Measurements from ENCODE around the gene DENND1A. TPM values are rescaled to one million over a fixed set of nuclear protein-coding genes. Genes with fewer than 3 reads are reported as not detected.
"Not testable (repeated sequence)": the region's sequence is repeated elsewhere in the genome, so short reads cannot be mapped to it uniquely, and the experiment has no call there.

DENND1A gene
- total RNA-seq, 2 donors from 2014 or later: 19.3 to 22.8 TPM

DNA sequence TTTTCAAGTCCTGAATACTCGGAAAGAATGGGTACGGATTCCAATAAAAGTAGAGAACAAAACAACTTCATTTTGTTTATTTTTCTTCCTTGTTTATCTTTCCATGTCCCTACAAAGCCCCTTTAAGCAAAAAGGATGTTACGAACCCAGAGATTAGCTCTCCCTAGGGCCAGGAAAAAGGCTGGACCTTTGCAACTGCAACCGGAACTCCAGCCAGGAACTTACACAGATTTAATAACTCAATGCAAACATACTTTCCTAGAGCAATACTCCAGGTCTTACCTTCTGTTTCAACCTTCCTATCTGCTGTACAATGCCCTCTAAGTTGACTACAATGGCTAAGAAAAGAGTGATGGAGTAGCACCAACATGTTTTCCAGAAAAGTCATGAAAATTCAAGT is 7.0 kb downstream of the DENND1A start:
- Mint-ChIP-seq H3K36me3 (ENCODE audit: low read depth) (peaks cover 7% of the 10 kb centered on the region), H3K27me3 (no peaks in the 10 kb centered on the region), H3K9me3 (no peaks in the 10 kb centered on the region), H3K4me1 (peaks cover 27% of the 10 kb centered on the region), H3K27ac (no peak overlapping the region), H3K4me3 (no peak overlapping the region)
- no peak for ATAC-seq (replicated peaks)

DNA sequence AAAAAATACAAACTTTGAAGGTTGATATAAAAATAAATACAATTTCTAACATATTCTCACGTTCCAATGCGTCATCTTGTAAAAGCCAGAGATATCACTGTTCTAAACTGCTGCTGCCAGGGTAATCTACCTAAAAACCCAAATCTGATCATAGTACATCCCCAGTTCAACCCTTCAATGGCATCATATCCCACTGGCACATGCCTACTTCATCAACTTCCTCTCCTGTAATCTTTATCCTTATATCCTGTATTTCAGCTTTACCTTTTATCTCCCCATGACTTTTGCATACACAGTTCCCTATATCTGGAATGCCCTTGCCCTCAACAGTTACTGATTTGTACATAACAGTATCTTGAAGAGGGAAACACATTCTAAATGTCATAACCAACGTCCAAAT is 7.5 kb downstream of the DENND1A start:
- no peak overlapping the region for H3K4me3 Mint-ChIP-seq
- H3K27me3 Mint-ChIP-seq: no peaks in the 10 kb centered on the region
- H3K9me3 Mint-ChIP-seq: no peaks in the 10 kb centered on the region
- no peak overlapping the region for H3K27ac Mint-ChIP-seq
- no peak for ATAC-seq (replicated peaks)
- peaks cover 22% of the 10 kb centered on the region for H3K4me1 Mint-ChIP-seq
- peaks cover 3% of the 10 kb centered on the region for H3K36me3 Mint-ChIP-seq (ENCODE audit: low read depth)

DNA sequence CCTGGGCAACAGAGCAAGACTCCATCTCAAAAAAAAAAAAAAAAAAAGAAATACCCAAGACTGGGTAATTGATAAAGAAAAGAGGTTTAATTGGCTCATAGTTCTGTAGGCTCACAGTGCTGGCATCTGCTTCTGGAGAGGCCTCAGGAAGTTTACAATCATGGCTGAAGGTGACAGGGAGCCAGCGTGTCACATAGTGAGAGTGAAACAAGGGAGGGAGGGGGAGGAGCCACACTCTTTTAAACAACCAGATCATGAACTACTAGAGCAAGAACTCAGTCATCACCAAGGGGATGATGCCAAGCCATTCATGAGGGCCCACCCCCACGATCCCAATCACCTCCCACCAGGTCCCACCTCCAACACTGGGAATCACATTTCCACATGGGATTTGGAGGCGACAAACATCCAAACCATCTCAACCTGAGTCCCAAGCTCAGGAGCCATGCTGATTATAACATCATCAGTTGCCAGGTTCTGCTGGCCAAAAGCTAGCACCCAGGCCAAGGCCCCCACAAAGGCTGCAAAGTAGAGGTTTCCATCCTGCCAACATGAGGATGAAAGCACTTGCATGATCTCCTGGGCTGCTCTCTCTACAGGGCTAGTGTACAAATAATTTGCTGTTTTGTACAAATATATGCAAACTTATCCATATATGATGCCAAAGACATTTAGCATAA is 15.3 kb downstream of the DENND1A start:
- no peak overlapping the region for H3K4me3 Mint-ChIP-seq
- no peaks in the 10 kb centered on the region for H3K27me3 Mint-ChIP-seq
- no peak overlapping the region for H3K27ac Mint-ChIP-seq
- no peaks in the 10 kb centered on the region for H3K9me3 Mint-ChIP-seq
- peaks cover 9% of the 10 kb centered on the region for H3K36me3 Mint-ChIP-seq (ENCODE audit: low read depth)
- peak; percentile 89 for ATAC-seq (replicated peaks)
- H3K4me1 Mint-ChIP-seq: no peaks in the 10 kb centered on the region

DNA sequence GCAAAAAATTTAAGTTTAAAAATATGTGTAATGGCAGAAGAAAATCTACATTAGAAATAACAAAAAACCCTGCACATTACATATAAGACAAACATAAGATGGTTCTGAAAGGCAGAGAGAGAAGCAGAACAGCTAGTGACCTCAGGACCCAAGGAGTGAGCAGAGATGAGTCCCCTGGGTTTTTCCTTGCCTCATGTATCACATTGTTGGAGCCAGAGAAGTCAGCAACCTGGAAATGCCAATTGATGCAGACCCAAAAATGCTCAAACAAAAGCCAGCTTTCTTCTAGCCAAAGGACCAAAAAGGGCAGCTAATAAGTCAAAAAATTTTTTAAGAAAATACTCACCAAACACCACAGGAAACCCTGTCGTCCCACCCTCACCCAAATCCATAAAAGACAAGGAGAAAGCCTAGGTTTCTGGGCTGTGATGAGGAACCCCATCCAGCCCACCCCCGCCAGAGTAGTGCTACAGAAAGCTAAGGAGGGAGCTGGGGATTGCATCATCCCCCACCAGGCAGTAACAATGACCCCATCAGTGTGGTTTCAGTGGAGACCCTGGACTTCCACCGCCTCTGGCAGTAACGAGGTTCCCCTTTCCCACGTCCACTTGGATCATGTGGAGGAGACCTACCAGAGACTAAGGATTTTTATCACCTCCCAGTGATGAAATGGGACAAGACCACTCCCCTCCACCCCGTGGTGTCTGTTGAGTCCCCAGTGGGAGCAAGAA is 17.6 kb downstream of the DENND1A start:
- Mint-ChIP-seq H3K4me3 (no peak overlapping the region), H3K36me3 (ENCODE audit: low read depth) (peaks cover 9% of the 10 kb centered on the region), H3K27ac (no peak overlapping the region), H3K4me1 (no peaks in the 10 kb centered on the region), H3K27me3 (no peaks in the 10 kb centered on the region), H3K9me3 (no peaks in the 10 kb centered on the region)
- ATAC-seq (replicated peaks): no peak

DNA sequence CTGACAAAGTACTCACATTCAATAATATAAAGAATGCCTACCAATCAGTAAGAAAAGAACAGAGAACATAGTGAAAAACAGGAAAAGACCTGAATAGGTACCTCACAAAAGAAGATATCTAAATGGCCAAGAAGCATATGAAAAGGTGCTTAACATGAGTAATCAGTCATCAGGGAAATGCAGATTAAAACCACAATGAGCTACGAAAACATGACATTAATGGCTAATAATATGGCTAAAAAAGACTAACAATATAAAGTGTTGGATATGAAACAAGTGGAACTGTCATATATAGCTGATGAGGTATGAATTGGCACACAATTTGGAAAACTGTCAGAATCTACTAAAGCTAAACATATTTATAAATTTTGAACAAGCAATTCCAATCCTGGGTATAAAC is 18.9 kb downstream of the DENND1A start:
- no peaks in the 10 kb centered on the region for H3K4me1 Mint-ChIP-seq
- H3K27ac Mint-ChIP-seq: no peak overlapping the region
- H3K9me3 Mint-ChIP-seq: no peaks in the 10 kb centered on the region
- peaks cover 9% of the 10 kb centered on the region for H3K36me3 Mint-ChIP-seq (ENCODE audit: low read depth)
- H3K4me3 Mint-ChIP-seq: no peak overlapping the region
- no peak for ATAC-seq (replicated peaks)
- no peaks in the 10 kb centered on the region for H3K27me3 Mint-ChIP-seq

DNA sequence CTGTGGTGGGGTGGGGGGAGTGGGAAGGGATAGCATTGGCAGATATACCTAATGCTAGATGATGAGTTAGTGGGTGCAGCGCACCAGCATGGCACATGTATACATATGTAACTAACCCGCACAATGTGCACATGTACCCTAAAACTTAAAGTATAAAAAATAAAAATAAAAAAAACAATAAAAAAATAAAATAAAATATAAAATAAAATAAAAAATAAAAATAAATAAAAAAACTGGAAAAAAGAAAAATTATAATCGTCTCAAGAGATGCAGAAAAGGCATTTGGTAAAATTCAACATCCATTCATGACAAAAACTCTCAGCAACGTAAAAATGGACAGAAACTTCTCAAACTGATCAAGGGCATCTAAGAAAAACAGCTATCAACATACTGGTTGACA is 20.7 kb downstream of the DENND1A start:
- H3K27me3 Mint-ChIP-seq; H3K27ac Mint-ChIP-seq; H3K9me3 Mint-ChIP-seq; H3K4me1 Mint-ChIP-seq; ATAC-seq (replicated peaks); H3K36me3 Mint-ChIP-seq (ENCODE audit: low read depth); H3K4me3 Mint-ChIP-seq: not testable (repeated sequence)

DNA sequence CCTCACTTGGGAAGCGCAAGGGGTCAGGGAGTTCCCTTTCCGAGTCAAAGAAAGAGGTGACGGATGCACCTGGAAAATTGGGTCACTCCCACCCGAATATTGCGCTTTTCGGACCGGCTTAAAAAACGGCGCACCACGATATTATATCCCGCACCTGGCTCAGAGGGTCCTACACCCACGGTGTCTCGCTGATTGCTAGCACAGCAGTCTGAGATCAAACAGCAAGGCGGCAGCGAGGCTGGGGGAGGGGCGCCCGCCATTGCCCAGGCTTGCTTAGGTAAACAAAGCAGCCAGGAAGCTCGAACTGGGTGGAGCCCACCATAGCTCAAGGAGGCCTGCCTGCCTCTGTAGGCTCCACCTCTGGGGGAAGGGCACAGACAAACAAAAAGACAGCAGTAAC is 26.4 kb downstream of the DENND1A start:
- ATAC-seq (replicated peaks); H3K4me3 Mint-ChIP-seq; H3K27ac Mint-ChIP-seq; H3K4me1 Mint-ChIP-seq; H3K27me3 Mint-ChIP-seq; H3K9me3 Mint-ChIP-seq: not testable (repeated sequence)
- H3K36me3 Mint-ChIP-seq (ENCODE audit: low read depth): peaks cover 19% of the 10 kb centered on the region

DNA sequence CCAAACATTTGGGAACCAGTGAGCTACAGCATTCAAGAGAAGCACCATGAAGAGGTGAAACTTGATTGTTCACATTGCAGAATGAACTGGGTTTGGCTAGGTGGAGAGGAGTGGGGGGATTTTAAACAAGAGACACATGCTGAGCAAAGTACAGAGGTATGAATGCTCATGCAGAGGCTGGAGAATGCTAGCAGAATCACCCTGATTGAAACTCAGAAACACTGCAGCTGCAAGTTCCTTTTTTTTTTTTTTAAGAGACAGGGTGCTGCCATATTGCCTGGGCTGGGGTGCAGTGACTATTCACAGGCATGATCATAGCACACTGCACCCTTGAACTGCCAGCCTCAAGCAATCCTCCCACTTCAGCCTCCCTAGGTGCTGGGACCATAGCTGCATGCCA is 35.1 kb downstream of the DENND1A start:
- H3K36me3 Mint-ChIP-seq (ENCODE audit: low read depth): no peaks in the 10 kb centered on the region
- H3K4me1 Mint-ChIP-seq: peaks cover 21% of the 10 kb centered on the region
- no peaks in the 10 kb centered on the region for H3K9me3 Mint-ChIP-seq
- H3K27me3 Mint-ChIP-seq: no peaks in the 10 kb centered on the region
- no peak overlapping the region for H3K27ac Mint-ChIP-seq
- ATAC-seq (replicated peaks): no peak
- H3K4me3 Mint-ChIP-seq: no peak overlapping the region

DNA sequence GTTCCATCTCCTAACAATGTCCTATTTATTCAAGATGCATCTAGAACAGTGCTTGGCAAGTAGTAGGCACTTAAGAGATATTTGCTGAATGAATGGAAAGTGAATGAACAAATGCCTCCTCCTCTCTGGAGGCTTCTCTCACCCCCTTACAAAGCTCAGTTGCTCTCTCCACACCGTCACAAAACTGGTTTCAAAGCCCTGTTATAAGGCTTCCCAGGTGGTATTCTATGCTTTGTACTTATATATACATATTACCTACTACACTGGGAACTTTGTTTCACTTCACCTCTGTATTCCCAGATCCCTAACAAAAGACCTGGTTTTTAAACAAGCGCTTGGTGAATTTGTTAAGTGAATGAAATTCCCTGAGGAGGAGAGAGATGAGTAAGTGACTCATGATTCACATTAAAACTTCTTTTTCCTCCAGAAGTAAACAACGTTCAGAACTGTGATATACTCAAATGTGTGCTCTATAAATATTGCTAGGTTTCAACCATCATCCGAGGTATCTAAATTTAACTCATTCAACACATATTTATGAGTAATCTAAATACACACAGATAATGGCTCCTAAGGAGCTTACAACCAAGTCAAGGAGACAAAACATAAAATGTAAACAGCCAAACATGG is 36.0 kb downstream of the DENND1A start:
- H3K36me3 Mint-ChIP-seq (ENCODE audit: low read depth): no peaks in the 10 kb centered on the region
- no peaks in the 10 kb centered on the region for H3K27me3 Mint-ChIP-seq
- H3K4me3 Mint-ChIP-seq: no peak overlapping the region
- H3K4me1 Mint-ChIP-seq: peaks cover 18% of the 10 kb centered on the region
- H3K9me3 Mint-ChIP-seq: no peaks in the 10 kb centered on the region
- ATAC-seq (replicated peaks): peak; percentile 40
- H3K27ac Mint-ChIP-seq: no peak overlapping the region

DNA sequence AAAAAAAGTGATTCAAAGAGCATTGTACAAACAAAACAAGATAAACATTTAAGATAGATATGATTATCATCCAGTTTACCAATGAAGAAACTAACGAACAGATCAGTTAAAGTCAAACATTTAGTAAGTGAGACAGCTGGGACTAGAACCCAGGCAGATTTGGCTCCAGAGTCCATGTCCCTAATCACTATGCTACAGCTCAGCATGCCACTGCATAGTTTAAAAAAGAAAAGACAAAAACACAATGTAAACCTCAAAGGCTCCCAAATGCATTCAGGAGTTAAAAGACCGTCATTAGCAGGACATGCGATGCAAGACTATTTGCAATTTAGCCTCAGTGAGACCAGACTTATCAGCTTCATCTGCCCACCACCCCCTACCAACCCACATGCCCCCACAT is 36.8 kb downstream of the DENND1A start:
- Mint-ChIP-seq H3K4me3 (no peak overlapping the region), H3K27ac (no peak overlapping the region), H3K36me3 (ENCODE audit: low read depth) (no peaks in the 10 kb centered on the region), H3K4me1 (peaks cover 11% of the 10 kb centered on the region), H3K27me3 (no peaks in the 10 kb centered on the region), H3K9me3 (no peaks in the 10 kb centered on the region)
- no peak for ATAC-seq (replicated peaks)

DNA sequence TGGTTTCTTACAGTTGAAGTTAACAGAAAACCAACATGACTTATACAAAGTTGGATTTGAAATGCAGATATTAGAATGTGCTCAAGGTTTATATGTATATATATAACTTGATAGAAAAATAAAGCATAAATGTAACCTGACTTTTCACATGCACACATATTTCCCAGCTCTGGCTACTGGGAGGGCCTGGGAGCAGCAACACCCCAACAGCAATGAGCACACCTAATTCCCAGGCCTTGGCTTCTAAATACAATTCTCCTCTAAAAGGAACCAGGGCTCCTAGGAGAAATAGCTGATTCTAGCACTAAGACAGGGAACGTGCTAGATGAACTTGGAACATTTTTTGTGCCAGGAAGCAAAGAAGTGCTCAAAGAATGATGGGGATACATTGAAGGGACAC is 42.1 kb downstream of the DENND1A start:
- ATAC-seq (replicated peaks): no peak
- Mint-ChIP-seq H3K4me3 (no peak overlapping the region), H3K27ac (no peak overlapping the region), H3K4me1 (peaks cover 4% of the 10 kb centered on the region), H3K9me3 (no peaks in the 10 kb centered on the region), H3K36me3 (ENCODE audit: low read depth) (no peaks in the 10 kb centered on the region), H3K27me3 (no peaks in the 10 kb centered on the region)

DNA sequence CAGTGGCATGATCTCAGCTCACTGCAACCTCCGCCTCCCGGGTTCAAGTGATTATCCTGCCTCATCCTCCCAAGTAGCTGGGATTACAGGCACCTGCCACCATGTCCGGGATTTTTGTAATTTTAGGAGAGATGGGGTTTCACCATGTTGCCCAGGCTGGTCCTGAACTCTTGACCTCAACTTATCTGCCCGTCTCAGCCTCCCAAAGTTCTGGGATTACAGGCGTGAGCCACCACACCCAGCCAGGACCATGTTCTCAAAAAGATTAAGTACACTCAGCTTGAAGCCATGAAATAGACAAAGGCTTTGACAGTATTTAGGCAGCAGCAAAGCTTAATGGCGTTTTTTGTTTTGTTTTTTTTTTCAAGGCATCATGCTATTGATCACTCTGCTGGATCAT is 44.1 kb downstream of the DENND1A start:
- peaks cover 18% of the 10 kb centered on the region for H3K4me1 Mint-ChIP-seq
- H3K36me3 Mint-ChIP-seq (ENCODE audit: low read depth); H3K9me3 Mint-ChIP-seq; H3K27me3 Mint-ChIP-seq; ATAC-seq (replicated peaks); H3K4me3 Mint-ChIP-seq; H3K27ac Mint-ChIP-seq: not testable (repeated sequence)

DNA sequence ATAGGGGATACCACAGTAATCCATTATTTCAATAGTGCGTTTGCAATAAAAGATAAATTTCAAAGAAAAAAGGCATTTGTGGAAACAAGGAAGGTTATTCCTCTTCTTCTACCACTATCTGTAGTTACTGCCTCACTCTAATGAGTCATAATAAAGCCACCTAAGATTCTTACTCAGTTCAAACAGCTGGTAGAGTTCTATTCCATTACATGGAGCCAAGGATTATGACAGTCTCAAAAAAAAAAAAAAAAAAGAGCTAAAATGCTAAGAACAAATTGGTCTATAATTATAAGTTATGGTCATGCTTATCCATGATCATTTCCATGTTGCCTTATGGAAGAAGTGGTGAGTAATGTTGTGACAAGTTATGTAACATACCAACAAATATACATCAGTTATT is 46.3 kb downstream of the DENND1A start:
- no peak for ATAC-seq (replicated peaks)
- Mint-ChIP-seq H3K27me3 (no peaks in the 10 kb centered on the region), H3K27ac (no peak overlapping the region), H3K36me3 (ENCODE audit: low read depth) (peaks cover 4% of the 10 kb centered on the region), H3K4me1 (peaks cover 18% of the 10 kb centered on the region), H3K9me3 (no peaks in the 10 kb centered on the region), H3K4me3 (no peak overlapping the region)

DNA sequence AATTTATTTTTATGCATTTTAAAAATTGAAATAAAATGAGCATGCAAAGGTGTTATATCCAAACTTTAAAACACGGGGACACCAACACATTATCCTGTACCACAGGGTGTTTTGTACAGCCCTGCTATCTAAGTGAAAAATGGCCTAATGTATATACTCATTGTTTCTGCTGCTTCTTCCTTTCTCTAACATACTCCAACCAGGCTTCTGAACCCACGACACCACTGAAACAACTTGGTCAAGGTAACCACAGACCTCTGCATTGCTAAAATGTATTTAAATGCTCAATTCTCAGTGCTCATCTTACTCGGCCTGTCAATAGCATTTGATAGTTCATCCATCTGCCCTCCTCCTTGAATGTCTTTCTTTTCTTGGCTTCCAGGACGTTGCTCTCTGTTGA is 48.3 kb downstream of the DENND1A start:
- H3K4me3 Mint-ChIP-seq: no peak overlapping the region
- no peaks in the 10 kb centered on the region for H3K9me3 Mint-ChIP-seq
- peak; percentile 43 for ATAC-seq (replicated peaks)
- no peaks in the 10 kb centered on the region for H3K27me3 Mint-ChIP-seq
- H3K27ac Mint-ChIP-seq: no peak overlapping the region
- peaks cover 18% of the 10 kb centered on the region for H3K4me1 Mint-ChIP-seq
- peaks cover 23% of the 10 kb centered on the region for H3K36me3 Mint-ChIP-seq (ENCODE audit: low read depth)

DNA sequence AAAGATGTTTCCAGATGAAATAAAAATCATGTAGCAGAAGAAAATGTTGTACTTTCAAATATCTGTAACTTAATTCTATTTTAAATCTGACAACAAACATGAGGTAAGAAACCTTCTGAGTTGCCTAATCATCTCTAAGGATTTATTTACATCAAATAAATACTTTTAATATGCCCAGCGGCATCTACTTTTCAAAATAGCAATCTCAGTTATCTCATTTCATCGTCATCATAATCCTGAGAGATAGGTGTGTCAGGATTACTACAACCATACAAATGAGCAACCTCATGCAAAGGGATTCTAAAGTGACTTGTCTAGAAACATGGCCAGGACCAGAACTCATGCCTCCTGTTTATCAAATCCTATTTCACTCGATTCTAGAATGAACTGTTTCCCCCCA is 49.5 kb downstream of the DENND1A start:
- H3K9me3 Mint-ChIP-seq: no peaks in the 10 kb centered on the region
- H3K27ac Mint-ChIP-seq: no peak overlapping the region
- no peak overlapping the region for H3K4me3 Mint-ChIP-seq
- no peaks in the 10 kb centered on the region for H3K27me3 Mint-ChIP-seq
- peaks cover 35% of the 10 kb centered on the region for H3K36me3 Mint-ChIP-seq (ENCODE audit: low read depth)
- ATAC-seq (replicated peaks): no peak
- peaks cover 18% of the 10 kb centered on the region for H3K4me1 Mint-ChIP-seq

All from activated T-helper 17 cell treated with anti-CD3 and anti-CD28 coated beads, Interleukin-2, amount 50 U/mL, for 72 hours (primary cell).